ENCODE measurements around the gene SMARCD3.

DNA sequence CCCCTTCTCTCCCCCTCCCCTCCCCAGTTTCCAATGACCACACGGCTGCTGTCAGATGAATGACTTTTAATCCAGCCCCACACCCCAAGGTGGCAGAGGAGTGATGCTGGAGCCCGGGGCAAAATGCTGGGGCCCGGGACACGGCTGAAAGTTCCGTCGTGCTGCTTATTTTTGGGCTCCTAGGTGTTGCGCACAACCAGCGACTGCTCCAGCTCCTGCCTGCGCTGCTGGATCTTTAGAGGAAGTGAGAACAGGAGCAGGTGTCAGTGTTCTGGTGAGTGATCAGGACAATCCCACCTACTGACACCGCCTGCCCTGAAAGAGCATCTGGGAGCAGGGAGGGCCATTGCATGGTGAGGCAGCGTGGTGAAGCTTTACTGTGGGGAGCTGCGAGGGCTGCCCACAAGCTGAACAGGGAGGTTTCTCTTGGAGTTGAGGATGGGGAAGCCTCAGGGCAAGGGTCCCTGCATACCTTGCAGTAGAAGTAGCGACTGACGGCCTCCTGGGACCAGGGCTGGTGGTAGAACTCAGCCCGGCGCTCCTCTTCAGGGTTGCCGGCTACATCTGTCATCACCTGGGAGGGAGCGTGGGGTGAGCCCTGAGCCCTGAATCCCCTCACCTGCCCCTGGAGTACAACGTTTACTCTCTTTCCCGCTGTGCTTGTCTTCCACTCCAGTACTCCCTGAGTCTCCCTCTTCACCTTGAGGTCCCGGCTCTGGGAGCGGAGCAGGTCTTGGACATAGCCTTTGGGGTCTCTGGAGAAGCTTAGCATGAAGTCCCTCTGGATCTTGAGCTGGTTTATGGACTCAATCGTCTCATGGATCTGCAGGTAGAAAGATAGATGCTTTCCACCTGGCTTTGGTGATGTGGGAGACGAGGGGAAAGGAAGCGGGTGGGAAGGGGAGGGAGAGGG lies 9.3 kb downstream of the SMARCD3 start:
- TF ChIP-seq POLR2AphosphoS5 (IDR thresholded peaks at IDR 0.05; ENCODE audit: low read depth, low read length) (no peak; the same call in 1 of the 2 replicates), POLR2A (IDR thresholded peaks at IDR 0.05; ENCODE audit: low read depth, low read length) (no peak; the same call in 1 of the 2 replicates)

Data from GM12891 (cell line).